TTC549 (cell line): ENCODE measurements around the gene UBE2V1.

Experiments used
- FAIRE-seq: peaks from 2 replicates; lab custom pipeline; 2012; peaks lifted over from hg19 to GRCh38; lab: Jason Lieb, UNC

UBE2V1 gene

DNA sequence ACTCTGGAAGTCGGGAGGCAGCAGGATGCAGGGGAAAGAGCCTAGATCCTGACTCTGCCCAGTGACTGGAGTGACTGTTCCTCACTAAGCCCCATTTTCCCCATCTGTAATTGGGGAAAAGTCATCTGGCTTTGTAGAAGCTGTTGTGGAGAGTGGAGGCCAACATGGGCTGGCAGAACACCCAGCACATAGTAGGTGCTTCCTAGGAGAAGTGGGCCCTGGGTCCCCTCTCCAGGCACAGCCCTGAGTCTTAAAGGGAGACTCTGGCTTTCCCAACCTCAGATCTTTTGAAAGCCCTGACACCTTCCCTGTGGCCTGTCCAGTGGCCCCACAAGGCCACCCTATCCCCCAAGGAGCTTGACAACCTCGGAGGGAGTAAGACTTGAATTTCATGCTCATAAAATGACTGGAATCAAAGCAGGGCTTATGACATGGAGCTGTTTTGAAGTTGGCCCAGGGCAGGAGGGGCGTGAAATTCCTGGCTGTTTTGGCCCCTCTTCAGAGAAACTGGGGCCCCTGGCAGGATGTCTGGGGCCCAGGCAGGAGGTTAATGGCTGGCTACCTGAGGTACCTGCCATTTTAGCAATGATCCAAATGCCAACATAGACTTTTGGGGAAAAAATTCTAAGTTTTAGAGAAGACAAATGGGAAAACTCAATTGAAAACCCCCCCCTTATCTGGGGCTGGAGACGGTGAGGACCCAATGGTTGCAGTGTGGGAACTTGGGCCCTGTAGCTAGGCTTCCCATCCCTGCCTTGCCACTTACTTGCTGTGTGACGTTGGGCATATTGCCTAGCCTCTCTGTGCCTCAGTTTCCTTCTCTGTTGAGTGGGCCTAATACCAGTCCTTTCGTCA lies 51.6 kb downstream of the UBE2V1 start:
- FAIRE-seq = no peak

DNA sequence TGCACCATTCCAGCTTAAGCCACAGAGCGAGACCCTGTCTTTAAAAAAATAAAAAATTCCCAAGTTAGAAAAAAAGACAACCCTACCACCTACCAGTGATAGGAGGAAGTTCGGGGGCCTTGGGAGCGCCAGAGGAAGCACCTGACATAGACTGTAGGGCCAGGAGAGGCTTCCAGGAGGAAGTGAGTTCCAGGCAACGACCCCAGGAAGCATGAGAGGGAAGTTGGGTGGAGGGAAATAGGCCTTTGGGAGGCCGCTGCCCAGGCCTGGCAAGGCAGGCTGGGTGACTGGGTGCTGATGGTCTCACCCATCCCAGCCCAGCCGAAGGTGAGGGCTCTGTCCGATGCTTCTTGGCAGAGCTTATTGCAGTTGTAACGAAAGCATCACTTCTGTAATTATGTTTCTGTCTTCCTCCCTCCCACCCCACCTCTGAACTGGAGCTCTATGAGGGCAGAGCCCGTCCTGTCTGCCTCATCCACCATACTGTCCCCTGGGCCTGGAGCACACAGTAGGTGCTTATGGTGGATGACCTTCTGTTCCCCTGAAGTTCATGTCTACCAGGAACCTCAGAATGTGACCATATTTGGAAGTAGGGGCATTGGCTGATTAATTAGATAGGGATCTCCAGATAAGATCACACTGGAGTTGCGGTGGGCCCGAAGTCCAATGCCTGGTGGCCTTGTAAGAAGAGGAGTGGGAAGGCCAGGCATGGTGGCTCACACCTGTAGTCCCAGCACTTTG lies 54.1 kb downstream of the UBE2V1 start:
- no peak for FAIRE-seq

DNA sequence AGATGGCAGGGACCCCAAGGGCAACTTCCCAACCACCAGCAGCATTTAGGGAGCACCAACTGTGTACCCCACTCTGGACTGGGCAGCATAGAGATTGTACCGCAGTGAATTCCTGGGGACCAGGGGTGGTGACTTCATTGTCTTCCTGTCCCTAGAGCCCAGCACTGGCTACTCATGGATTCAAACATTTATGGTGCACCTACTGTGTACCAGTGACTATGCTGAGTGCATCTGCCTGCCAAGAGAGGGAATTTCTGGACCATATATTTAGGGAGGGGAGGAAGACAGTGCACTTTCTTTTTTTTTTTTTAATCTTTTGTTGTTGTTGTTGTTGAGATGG lies 55.3 kb downstream of the UBE2V1 start:
- FAIRE-seq = no peak

DNA sequence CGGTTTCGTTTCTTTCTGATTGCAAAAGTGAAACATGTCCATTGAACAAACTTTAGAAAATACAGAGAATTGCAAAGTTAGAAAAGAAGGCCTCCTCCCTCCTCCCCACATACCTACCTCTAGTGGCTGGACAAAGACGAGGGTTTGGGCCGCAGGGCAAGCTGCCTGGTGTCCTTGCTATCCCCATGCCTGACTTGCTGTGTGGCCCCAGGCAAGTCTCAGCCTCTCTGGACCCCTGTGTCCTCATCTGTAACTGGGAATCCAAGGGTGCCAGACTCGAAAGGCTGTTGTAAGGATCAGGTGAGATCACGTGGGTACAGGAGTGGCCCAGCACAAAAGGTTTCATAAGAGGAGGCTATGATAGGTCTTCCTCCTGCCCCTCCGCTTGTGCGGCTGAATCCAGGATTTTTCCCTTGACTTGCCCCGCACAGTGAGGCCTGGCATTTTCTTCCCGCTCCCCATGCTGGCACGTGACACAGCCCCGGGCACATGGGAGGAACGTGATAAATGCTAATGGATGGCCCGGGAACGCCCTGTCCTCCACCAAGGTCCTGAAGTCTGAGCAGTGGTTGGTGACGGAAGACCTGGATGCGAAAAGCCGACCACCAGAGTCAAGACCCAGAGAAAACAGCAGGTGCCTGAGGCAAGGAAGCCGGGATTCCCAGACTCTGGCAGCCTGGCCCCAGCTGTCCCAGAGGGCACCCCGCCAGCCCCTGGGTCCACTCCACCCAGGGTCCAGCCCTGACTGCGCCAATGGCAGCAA lies 55.8 kb downstream of the UBE2V1 start:
- no peak for FAIRE-seq

DNA sequence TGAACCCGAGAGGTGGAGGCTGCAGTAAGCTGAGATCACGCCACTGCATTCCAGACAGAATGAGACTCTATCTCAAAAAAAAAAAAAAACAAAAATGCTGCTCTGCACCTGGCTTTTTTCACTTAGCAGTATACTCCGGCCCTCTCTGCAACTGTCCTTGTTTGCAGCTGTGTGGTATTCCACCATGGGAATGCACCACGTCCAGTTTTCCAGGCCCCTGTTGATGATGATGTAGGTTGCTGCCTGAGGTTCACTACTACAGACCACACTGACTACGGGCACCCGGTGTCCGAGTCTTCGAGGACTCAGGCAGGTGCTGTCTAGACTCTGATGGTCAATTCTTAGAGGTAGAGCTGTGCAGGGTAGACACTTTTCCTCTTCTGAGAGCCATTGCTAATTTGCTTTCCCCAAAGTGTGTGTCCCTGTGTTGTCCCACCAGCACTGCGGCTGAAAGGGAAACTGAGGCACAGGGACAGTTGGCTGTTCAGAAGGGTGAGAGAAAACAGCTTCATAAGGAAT lies 56.5 kb downstream of the UBE2V1 start:
- no peak for FAIRE-seq

DNA sequence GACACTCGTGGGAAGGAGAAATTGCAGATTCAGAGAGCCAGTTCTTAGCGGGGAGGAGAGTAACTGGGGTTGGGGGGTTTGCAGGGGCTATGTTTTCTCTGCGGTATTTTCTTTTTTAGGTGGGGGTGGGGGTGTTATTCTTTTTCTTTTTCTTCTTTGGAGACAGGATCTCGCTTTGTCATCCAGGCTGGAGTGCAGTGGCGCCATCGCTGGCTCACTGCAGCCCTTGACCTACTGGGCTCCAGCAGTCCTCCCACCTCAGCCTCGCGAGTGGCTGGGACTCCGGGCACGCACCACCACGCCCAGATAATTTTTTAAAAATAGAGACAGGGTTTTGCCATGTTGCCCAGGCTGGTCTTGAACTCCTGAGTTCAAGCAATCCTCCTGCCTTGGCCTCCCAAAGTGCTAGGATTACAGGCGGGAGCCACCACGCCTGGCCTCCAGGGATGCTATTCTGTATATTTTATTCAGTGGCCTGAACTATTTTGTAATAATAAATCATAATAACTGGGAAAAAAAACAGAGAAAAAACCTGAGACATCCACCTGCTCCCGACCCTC lies 57.3 kb downstream of the UBE2V1 start:
- FAIRE-seq = no peak

DNA sequence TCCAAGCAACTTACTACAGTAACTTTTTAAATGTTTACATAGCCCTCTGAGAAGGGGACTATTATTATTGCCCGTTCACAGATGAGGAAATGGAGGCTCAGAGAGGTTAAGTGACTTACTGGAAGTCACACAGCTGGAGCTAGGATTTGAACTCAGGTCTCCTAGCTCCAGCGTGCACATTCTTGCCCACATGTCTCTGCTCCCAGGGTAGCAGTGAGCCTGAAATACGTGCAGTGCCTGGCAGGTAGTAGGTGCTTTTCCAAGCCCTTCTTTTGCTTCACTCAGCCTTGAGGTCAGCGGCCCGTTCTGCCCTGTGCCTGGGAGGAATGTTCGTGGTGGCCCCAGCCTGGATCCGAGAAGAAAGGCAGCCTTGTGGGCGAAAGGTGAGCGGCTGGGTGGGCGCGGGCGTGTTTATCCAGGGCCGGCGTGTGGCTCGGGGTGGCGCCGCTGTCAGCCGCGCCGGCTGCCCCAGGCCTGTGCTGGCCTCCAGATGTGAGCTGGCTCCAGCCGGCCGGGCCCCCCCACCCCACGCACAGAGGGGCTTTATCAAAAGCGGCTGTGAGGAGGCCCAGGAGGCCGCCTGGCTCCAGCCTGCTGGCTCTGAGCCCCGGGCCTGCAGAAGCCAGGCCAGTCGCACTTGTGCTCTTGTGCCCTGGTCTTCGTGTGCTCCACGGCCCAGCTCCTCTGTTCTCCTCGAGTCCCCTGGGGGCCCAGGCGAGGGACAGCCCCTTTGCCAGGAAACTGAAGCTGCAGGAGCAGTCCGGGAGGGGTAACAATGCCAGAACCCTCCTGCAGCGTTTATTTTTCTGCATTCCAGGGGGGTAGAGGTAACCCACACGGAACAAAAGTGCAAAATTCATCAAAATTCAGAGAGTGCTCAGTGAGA lies 58.1 kb downstream of the UBE2V1 start:
- no peak for FAIRE-seq

DNA sequence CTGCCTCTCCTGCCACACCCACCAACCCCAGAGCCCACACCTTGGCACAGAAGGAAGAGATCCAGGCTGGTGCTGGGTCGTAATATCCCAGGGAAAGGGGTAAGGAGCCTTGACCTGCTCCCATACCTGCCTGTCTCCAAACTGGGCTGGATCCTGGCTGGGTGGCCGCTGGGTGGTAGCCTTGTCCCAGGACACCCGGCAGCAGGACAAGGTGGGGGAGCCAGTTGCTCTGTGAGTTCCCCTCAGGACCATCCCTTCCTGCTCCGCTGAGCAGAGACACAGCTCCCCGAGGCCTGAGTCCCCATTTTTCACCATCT lies 58.8 kb downstream of the UBE2V1 start:
- no peak for FAIRE-seq

DNA sequence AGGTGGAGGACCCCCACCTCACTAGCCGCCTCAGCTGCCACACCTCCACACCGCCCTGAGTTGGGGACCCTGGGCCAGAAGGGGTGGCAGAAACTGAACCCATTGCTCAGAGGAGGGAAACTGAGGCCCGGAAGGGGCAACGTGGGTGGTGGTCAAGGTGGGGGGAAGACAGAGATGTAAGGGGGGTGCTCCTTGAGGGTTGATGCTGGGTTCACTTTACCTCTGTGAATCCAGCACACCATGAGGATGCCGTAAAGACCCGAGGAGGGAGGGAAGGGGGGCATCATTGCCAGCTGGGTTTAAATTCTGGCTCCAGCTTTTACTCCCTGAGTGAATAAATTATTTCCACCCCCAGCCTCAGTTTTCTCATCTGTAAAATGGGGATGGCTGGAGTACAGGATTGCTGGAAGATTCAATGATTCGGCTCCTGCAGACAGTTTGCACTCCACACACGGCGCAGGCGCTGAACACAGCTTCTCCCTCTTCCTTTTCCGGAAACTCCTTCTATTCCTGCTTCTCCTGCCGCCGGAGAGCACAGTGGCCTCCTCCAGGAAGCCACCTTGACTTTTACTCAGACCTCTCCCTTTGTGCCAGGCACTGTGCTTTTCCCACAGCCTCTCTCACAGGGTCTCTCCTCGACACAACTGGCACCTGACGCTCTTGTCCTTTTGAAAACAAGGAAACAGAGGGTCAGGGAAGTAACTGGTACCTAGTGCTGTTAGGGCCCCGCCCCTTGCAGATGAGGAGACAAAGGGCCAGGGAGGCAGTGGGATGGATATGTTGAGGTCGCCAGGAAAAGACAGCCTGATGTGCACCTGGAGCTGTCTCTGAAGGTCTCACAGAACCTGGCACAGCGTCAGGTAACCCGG lies 59.4 kb downstream of the UBE2V1 start:
- FAIRE-seq = no peak

DNA sequence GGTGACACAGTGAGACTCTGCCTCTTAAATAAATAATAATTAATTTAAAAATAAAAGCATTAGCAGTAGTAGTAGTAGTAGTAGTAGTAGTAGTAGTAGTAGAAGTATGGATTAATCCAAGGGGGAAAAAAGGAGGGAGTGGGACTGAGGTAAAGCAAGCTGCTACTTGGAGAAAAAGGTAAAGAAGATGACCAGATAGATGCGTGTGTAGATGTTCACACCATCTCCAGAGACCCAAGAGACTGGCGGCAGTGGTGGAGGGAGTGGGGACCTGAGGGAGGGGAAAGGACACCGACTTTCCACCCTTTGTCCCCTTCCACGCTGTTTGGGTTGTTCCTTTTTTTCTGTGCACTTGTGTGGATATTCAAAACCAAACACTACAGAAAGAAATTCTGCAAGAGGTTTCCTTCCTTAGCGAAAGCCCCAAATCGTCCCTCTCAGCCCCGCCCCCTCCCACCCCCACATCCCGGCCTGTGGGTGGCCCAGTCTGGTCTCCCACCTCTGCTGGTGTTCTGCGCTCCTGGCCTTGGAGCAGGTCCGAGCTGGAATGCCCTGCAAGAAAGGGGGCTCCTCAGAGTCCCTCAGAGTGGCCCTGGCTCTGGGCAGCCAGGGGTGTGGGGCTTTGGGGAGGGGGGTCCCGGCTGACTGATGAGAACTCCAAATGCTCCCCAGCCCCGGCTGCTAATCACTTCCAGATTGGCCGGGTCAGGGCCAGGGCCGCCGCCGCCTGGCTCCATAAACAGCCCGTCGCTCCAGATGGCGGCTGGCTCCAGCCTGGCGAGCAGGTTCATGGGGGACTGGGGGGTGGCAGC lies 60.2 kb downstream of the UBE2V1 start:
- no peak for FAIRE-seq

DNA sequence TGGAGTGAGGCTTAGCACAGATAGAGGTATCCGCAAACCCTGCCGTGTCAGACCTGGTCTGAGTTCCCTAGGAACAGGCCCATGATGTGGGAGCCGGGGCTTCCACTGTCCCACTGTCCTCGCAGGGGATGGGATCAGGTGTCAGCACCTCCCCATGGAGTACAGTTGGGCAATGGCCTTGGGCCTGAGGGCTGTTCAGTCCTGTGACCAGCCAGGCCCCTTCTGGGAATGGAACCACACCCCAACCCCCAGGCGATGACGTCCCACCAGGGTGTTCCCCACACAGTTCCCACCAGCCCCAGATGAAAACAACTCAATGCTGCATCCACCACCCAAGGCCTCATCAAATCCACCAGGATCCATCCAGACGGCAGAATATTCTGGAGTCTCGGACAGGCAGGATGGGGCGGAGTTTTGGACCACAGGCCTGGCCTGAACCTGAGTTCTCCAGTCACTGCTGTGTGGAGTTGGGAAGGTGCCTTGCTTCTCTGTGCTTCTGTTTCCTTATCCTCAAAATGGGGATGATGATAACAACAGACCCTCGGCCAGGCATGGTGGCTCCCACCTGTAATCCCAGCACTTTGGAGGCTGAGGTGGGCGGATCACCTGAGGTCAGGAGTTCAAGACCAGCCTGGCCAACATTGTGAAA lies 62.2 kb downstream of the UBE2V1 start:
- FAIRE-seq = no peak

DNA sequence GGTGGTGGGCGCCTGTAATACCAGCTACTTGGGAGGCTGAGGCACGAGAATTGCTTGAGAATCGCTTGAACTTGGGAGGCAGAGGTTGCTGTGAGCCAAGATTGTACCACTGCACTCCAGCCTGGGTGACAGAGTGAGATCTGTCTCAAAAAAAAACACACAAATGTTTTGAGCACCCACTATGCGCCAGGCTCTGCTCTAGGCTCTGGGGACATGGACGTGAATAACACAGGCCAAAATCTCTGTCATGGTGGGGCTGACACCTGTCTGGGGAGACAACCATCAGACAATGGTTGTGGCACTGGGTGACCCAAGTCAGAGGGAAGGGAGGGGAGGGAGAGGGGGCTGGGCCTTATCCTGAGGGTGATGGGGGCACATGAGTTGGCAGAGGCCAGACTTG lies 62.7 kb downstream of the UBE2V1 start:
- no peak for FAIRE-seq

DNA sequence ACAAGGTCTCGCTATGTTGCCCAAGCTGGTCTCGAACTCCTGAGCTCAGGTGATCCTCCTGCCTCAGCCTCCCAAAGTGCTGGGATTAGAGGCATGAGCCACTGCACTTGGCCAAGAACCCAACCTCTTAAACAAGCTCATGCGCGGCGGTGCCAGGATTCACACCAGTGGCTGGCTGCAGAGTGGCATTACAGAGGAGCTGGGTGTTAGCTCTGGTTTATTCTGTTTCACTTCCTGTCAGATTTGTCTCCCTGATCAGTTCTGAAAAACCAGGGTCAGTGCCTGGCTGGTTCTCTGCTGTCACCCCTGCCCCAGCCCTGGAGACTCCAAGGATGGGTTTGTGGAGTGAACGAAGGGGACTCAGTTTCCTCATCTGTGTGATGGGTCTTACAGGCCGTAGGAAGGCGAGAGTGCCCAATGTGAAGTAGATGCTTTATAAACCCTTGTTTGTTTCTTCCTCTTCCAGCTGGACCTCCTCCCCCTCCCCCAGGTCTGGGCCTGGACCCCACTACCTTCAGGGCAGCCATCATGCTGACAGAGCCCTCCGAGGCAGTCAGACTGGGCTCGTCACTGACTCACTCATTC lies 63.4 kb downstream of the UBE2V1 start:
- no peak for FAIRE-seq

DNA sequence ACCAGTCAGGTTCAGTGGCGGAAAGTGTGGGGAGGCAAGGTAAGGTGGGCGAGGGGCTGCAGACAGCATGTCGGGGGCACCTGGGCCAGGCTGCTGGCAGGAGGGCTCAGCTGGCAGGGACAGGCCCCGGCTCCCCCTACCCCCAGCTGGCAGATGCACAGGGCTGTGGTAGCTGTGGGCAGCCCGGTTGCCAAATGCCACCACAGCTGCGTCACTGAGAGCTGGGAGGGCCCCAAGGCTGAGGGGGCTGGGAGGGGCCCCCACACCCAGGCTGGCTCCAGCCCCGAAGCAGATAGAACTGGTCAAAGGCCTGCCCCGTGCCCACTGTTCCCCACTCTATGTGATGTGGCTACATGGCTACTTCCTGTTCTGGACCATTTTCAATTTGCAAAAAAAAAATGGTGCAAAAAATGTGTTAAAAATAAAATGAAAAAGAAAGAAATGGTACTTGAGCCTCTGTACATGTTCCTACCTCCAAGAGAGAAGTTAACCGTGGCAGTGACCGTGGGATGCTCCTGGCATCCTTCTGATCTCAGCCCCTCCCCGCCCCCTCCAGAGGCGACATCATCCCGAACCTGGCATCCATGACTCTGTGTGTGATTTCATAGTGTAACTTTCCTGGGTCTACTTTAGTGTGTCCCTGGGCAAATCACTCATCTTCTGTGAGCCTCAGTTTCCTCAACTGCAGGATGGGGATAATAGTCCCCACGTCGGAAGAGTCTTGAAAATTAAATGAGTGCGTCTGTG lies 64.4 kb downstream of the UBE2V1 start:
- FAIRE-seq = no peak

DNA sequence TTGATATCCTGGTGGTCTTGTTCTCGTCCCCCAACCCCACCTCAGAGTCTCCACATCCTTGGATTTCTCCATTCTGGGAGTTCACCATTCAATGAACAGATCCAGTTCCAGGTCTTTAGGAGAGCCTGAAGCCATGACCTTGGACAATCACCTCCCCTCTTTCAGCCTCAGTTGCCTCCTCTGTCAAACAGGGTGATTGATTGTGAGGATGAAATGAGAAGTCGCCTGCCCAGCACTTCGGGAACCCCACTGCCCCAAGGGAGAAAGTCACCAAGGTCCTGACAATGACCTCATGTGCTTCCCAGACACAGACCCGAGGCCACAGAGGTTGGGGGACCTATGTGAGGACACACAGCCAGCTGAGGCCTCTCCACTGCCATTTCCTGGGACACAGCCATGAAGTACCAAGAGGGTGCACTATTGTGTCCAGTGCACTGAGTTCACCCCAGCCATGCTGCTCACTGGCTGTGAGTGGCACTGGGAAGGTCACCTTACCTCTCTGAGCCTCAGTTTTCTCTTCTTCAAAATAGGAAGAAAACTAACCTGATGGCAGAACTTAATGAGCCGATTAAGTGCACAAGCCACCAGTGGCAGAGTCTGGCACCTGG lies 68.5 kb downstream of the UBE2V1 start:
- no peak for FAIRE-seq

DNA sequence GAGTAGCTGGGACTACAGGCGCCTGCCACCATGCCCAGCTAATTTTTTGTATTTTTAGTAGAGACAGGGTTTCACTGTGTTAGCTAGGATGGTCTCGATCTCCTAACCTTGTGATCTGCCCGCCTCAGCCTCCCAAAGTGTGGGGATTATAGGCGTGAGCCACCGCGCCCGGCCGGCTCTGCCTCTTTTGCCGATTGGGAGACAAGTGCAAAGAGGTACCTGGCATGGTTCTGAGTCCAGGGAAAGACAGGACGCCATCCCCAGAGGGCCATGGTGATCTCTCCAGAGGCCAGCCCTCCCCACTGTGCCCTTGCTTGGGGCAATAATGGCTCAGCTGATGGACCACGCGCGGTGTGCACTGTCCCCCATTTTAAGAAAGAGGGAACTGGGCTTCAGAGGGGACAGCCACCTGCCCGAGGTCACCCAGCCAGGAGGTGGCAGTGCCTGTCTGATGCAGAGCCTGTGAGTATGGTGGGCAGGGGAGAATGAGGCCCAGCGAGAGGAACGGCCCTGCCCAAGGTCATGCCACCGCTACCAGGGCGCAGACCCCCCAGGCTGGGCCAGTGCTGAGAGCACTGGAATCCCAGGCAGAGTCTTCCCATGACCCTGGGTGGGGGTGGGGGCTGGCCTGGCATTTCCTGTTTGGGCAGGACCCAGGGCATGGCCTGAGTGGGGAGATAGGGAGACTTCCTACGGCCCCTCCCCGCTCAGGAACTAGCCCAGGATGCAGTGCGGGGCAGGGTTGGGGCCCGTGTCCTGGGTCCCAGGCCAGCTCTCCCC lies 69.2 kb downstream of the UBE2V1 start:
- FAIRE-seq = no peak
